CD4-positive, alpha-beta T cell (primary cell): ENCODE measurements around the gene ZNF324. TPM values are rescaled to one million over a fixed set of nuclear protein-coding genes. Genes with fewer than 3 reads are reported as not detected.
A peak's percentile ranks its signal among the peaks of the same experiment; 100 is the strongest.

Source experiments
- ATAC-seq: fragments of 200-7000 bp; cut with Tn5 transposase; one replicate; pipeline ENCODE4 v1.10.0; 2022; ENCODE audit warnings: mild to moderate bottlenecking; ENCODE audit not compliant: poor library complexity
- CTCF ChIA-PET: fragments of 350-600 bp; sonication (Branson Sonifier 250); formaldehyde crosslinking; loops from one replicate; lab custom pipeline; 2021; ENCODE audit warnings: antibody characterized with exemption, inconsistent platforms; lab: Charles Lee
- POLR2A ChIA-PET: fragments of 350-600 bp; sonication (Branson Sonifier 250); formaldehyde crosslinking; loops from one replicate; lab custom pipeline; 2021; ENCODE audit warnings: antibody characterized with exemption, inconsistent platforms; lab: Charles Lee
- DNase-seq, 14 experiments: peaks; one replicate each; pipeline ENCODE4 v3.0.0-alpha.2; 2013 to 2020; ENCODE audit warnings: mixed read lengths in 2 of 14
- H3K27ac ChIP-seq, 2 donors: one replicate each; pipeline versions ENCODE4 v1.5.1 to v1.7.0; 2013; ENCODE audit warnings: low read length in 2 of 2, low read depth in 1 of 2, mild to moderate bottlenecking in 1 of 2
- H3K27me3 ChIP-seq, 2 experiments: 1 replicate in 1 of 2; 2 replicates in 1 of 2; pipeline versions ENCODE4 v1.6.1 to v1.7.0; 2013; ENCODE audit warnings: low read length in 2 of 2, control low read depth in 1 of 2, mild to moderate bottlenecking in 1 of 2, moderate library complexity in 1 of 2; ENCODE audit not compliant: insufficient read depth in 2 of 2, control insufficient read depth in 1 of 2
- H3K36me3 ChIP-seq: one replicate; pipeline ENCODE4 v1.6.1; 2013; ENCODE audit warnings: low read length, control low read depth; ENCODE audit not compliant: insufficient read depth
- H3K4me1 ChIP-seq: one replicate; pipeline ENCODE4 v1.6.1; 2013; ENCODE audit warnings: low read length, control low read depth; ENCODE audit not compliant: insufficient read depth
- H3K4me3 ChIP-seq: one replicate; pipeline ENCODE4 v1.5.1; 2013; ENCODE audit warnings: mild to moderate bottlenecking, low read length, moderate library complexity
- H3K9me3 ChIP-seq, 2 experiments: 1 replicate in 1 of 2; 2 replicates in 1 of 2; pipeline versions ENCODE4 v1.6.1 to v1.7.0; 2013; ENCODE audit warnings: low read length in 2 of 2, mild to moderate bottlenecking in 2 of 2, control low read depth in 1 of 2, moderate library complexity in 1 of 2; ENCODE audit not compliant: control insufficient read depth in 1 of 2, insufficient read depth in 1 of 2
- H3K27ac Mint-ChIP-seq: one replicate; pipeline ENCODE4 v1.8.0; 2020; ENCODE audit warnings: mixed read lengths
- H3K27me3 Mint-ChIP-seq: one replicate; pipeline ENCODE4 v1.8.0; 2021; ENCODE audit warnings: mixed read lengths
- H3K36me3 Mint-ChIP-seq: one replicate; pipeline ENCODE4 v1.8.0; 2021; ENCODE audit warnings: low read depth, mixed read lengths
- H3K4me1 Mint-ChIP-seq: one replicate; pipeline ENCODE4 v1.8.0; 2021; ENCODE audit warnings: low read depth, mixed read lengths
- H3K4me3 Mint-ChIP-seq: one replicate; pipeline ENCODE4 v1.8.0; 2020; ENCODE audit warnings: mild to moderate bottlenecking, mixed read lengths
- H3K9me3 Mint-ChIP-seq: one replicate; pipeline ENCODE4 v1.8.0; 2020; ENCODE audit warnings: mixed read lengths
- CTCF ChIP-seq: fragments of 200-600 bp; IDR thresholded peaks from one replicate; pipeline ENCODE4 v1.8.0; 2022; ENCODE audit warnings: antibody characterized with exemption, mild to moderate bottlenecking
- intact Hi-C, 2 experiments: fragments of 100-400 bp; cut with DNase I in 1 of 2; cut with micrococcal nuclease in 1 of 2; formaldehyde crosslinking; loops; one replicate each; pipeline versions ENCODE4 v1.15.1 to v1.9.0; 2023 to 2025; cut with DNase I, micrococcal nuclease
- total RNA-seq, 174 experiments: library from RNA in 2 of 174; stranded (reverse) in 2 of 174; gene quantifications; one replicate each; pipeline ENCODE4 v1.2.3 and lab custom pipeline; 2021 to 2026

ZNF324 gene
- total RNA-seq, 2 experiments from 2014 or later, result 24.3 to 25.2 TPM

DNA sequence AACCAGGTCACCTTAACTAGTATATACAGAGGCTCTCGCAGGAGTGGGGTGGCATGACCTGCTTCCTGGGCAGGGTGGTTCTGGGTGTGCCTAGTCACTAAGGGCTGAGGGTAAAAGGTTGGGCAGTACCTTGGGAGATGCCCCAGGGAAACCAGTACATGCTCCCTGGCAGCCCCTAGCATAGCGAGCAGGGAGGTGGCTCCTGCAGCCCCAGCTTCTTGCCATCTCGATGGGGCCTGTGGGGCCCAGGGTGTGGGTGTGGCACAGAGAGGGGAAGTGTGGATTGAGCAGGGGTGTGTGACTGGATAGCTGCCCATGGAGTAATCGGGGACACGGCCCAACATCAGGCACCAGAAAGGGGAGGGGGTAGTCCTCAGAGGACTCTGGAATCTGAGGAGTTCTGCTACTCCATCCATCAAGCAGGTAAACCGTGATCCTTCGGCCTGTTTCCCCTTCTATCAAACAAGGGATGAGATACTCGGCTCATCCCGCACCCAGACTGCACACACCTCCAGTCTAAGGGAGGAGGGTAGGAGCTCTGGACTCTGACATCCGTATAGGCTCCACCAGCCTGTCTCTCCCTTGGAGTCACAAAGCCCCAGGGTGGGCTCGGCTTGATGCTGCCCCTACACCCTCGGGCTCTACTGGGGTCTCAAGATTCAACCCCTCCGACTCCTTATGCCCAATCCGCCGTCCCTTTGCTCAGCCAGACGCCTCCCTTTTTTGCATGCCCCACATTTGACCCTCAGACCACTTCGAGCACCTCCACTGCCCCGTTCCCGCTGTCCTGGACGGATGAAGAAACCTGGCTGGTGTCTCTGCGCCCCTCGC, 51.6 kb downstream of the ZNF324 start:
- Histone ChIP-seq H3K9me3 (no peaks in the 10 kb centered on the region), H3K27me3 (no peaks in the 10 kb centered on the region), H3K36me3 (peaks cover 19% of the 10 kb centered on the region), H3K4me1 (peaks cover 61% of the 10 kb centered on the region), H3K4me3 (peak overlapping the region; percentile 86), H3K27ac (peak overlapping the region; percentile 87 to 95)
- intact Hi-C loops, result loop anchor here (1.0 to 5.0 kb wide), 7 partner anchors 26 to 211 kb away; partner anchors contain the start of genes TRIM28 (in 2 of the 2), ERVK3-1 (in 1 of the 2) and ZSCAN22 (in 1 of the 2)
- Mint-ChIP-seq H3K36me3 (peaks cover 30% of the 10 kb centered on the region), H3K27me3 (no peaks in the 10 kb centered on the region), H3K27ac (peak overlapping the region; percentile 98), H3K4me1 (peaks cover 53% of the 10 kb centered on the region), H3K9me3 (no peaks in the 10 kb centered on the region), H3K4me3 (peak overlapping the region; percentile 99)
- TF ChIP-seq CTCF, result no peak
- POLR2A ChIA-PET, result interaction anchor here (0.7 to 3.5 kb wide), 12 partner anchors 17 to 335 kb away, joined by 3 to 56 read pairs (median 10); partner anchors contain the start of genes MZF1, TRIM28, UBE2M and ZNF274
- ATAC-seq (no peak), DNase-seq (no peak)
- CTCF ChIA-PET, result interaction anchor here (1.1 to 4.7 kb wide), 12 partner anchors 18 to 156 kb away, joined by 3 to 60 read pairs (median 8); partner anchors contain the start of genes CHMP2A, TRIM28, UBE2M and ZNF324B

DNA sequence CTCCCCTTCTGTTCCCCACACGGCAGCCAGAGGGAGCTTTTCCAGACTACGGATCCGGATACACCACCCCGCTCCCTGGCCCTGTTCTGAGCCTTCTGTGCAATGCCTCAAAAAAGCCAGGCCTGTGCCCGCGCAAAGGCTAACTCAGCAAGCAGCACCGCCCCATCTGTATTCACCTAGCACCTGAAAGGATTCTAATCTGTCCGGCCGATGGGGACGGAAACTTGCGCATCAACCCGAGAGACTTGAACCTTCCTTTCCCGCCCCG, 52.1 kb downstream of the ZNF324 start:
- peaks cover 29% of the 10 kb centered on the region for H3K36me3 Mint-ChIP-seq
- no peak for TF ChIP-seq CTCF
- intact Hi-C loops, result loop anchor here (1.0 to 5.0 kb wide), 7 partner anchors 25 to 212 kb away; partner anchors contain the start of genes TRIM28 (in 2 of the 2), ERVK3-1 (in 1 of the 2) and ZSCAN22 (in 1 of the 2)
- no peaks in the 10 kb centered on the region for H3K9me3 Mint-ChIP-seq
- peak; percentile 25 for ATAC-seq
- H3K36me3 ChIP-seq, result peaks cover 19% of the 10 kb centered on the region
- peaks cover 48% of the 10 kb centered on the region for H3K4me1 Mint-ChIP-seq
- DNase-seq, result peak in 13 of 14 experiments; percentile 26 to 78 (median 43)
- peak overlapping the region; percentile 86 for H3K4me3 ChIP-seq
- no peaks in the 10 kb centered on the region for H3K27me3 Mint-ChIP-seq
- H3K27ac ChIP-seq, result peak overlapping the region; percentile 87 to 95
- H3K27ac Mint-ChIP-seq, result peak overlapping the region; percentile 98
- ChIA-PET CTCF (interaction anchor here (1.1 to 4.7 kb wide), 12 partner anchors 18 to 156 kb away, joined by 3 to 60 read pairs (median 8); partner anchors contain the start of genes CHMP2A, TRIM28, UBE2M and ZNF324B), POLR2A (interaction anchor here (1.0 to 3.5 kb wide), 12 partner anchors 17 to 336 kb away, joined by 4 to 56 read pairs (median 15); partner anchors contain the start of genes CHMP2A, MZF1, TRIM28 and UBE2M)
- no peaks in the 10 kb centered on the region for H3K9me3 ChIP-seq
- peak overlapping the region; percentile 99 for H3K4me3 Mint-ChIP-seq
- no peaks in the 10 kb centered on the region for H3K27me3 ChIP-seq
- peaks cover 57% of the 10 kb centered on the region for H3K4me1 ChIP-seq
